Spleen (tissue), 7 donors: ENCODE data around the gene FXYD4.

ENCODE experiments used
- POLR2A ChIP-seq, 3 donors: fragments of 450-650 bp; IDR thresholded peaks; one replicate each; pipeline ENCODE4 v1.5.1; 2017; ENCODE audit warnings: antibody characterized with exemption in 3 of 3, mild to moderate bottlenecking in 1 of 3
- TF ChIP-seq, protein P1 (sequence below), 11 experiments: fragments of 200-600 bp in 7 of 11; fragments of 450-650 bp in 4 of 11; sonication (generic) in 4 of 11; IDR thresholded peaks in 8 of 11; conservative IDR thresholded peaks in 3 of 11; 1 replicate in 7 of 11; 2 replicates in 4 of 11; pipeline versions ENCODE4 v1.4.0 to v1.8.0; 2016 to 2021; ENCODE audit warnings: antibody characterized with exemption in 11 of 11, inconsistent platforms in 4 of 11, mild to moderate bottlenecking in 1 of 11
- donor health status: DM: no; HTN: no; CAD: no; lungs with moderate emphysema.
- donor health status: DM: no; HTN: no; CAD: no.
- donor health status: DM: no; HTN: no; CAD: no.

DNA sequence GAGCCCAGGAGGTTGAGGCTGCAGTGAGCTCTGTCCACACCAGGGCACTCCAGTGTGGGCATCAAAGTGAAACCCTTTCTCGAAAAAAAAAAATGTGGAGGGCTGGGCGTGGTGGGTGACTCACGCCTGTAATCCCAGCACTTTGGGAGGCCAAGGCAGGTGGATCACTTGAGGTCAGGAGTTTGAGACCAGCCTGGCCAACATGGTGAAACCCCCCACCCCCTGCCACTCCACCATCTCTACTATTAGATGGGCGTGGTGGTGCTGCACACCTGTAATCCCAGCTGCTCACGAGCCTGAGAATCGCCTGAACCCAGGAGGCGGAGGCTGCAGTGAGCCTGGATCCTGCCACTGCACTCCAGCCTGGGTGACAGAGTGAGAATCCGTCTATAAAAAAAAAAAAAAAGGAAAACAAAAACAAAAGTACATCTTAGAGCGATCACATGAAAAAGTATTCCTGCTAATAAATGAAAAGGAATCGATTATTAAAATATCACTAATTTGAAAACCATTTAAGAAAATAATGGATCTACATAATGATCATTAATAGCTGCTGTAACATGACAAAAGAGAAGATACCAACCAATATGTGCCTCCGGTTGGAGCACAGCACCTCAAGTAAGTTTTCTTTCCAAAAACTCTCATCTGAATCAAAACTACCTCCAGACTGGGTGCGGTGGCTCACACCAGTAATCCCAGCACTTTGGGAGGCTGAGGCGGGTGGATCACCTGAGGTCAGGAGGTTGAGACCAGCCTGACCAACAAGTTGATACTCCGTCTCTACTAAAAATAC lies 32.7 kb downstream of the FXYD4 start:
- TF ChIP-seq, protein P1, sequence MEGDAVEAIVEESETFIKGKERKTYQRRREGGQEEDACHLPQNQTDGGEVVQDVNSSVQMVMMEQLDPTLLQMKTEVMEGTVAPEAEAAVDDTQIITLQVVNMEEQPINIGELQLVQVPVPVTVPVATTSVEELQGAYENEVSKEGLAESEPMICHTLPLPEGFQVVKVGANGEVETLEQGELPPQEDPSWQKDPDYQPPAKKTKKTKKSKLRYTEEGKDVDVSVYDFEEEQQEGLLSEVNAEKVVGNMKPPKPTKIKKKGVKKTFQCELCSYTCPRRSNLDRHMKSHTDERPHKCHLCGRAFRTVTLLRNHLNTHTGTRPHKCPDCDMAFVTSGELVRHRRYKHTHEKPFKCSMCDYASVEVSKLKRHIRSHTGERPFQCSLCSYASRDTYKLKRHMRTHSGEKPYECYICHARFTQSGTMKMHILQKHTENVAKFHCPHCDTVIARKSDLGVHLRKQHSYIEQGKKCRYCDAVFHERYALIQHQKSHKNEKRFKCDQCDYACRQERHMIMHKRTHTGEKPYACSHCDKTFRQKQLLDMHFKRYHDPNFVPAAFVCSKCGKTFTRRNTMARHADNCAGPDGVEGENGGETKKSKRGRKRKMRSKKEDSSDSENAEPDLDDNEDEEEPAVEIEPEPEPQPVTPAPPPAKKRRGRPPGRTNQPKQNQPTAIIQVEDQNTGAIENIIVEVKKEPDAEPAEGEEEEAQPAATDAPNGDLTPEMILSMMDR (IDR thresholded peaks at IDR 0.05 in 8 of 11, conservative IDR thresholded peaks at IDR 0.05 in 3 of 11) = no peak
- TF ChIP-seq POLR2A (IDR thresholded peaks at IDR 0.05) = no peak
